ENCODE measurements around the gene IQGAP2.

The IQGAP2 gene

DNA sequence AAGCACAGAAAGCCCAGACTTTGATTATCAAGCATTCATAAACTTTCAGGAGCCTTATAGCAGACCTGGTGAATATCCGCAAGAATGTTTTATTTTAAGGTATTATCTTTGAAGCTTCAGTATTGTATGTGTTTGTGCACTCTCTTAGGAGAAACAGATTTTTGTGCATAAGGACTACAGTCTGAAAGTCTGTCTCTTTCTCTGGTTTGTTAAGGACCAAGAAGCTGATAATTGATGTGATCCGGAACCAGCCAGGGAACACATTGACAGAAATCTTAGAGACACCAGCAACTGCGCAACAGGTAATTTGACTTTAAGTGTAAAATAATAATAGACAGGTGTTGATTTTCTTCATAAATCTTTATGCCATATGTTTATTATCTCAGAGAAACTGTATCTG lies 290.1 kb downstream of the IQGAP2 start:
- Histone ChIP-seq H3K27me3 (replicated peaks) (no peaks in the 10 kb centered on the region), H3K4me3 (ENCODE audit: low read depth, low read length) (no peak overlapping the region), H3K27ac (no peak overlapping the region), H3K36me3 (replicated peaks) (no peaks in the 10 kb centered on the region)
- DNase-seq: no peak
- in situ Hi-C loops (cut with HindIII; ENCODE audit: low pct_ligation_motif_present, low sequenced_read_pairs): no loop called here
- TF ChIP-seq, protein P1, sequence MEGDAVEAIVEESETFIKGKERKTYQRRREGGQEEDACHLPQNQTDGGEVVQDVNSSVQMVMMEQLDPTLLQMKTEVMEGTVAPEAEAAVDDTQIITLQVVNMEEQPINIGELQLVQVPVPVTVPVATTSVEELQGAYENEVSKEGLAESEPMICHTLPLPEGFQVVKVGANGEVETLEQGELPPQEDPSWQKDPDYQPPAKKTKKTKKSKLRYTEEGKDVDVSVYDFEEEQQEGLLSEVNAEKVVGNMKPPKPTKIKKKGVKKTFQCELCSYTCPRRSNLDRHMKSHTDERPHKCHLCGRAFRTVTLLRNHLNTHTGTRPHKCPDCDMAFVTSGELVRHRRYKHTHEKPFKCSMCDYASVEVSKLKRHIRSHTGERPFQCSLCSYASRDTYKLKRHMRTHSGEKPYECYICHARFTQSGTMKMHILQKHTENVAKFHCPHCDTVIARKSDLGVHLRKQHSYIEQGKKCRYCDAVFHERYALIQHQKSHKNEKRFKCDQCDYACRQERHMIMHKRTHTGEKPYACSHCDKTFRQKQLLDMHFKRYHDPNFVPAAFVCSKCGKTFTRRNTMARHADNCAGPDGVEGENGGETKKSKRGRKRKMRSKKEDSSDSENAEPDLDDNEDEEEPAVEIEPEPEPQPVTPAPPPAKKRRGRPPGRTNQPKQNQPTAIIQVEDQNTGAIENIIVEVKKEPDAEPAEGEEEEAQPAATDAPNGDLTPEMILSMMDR (IDR thresholded peaks at IDR 0.05; ENCODE audit: low read depth, low read length, missing control alignments): no peak

DNA sequence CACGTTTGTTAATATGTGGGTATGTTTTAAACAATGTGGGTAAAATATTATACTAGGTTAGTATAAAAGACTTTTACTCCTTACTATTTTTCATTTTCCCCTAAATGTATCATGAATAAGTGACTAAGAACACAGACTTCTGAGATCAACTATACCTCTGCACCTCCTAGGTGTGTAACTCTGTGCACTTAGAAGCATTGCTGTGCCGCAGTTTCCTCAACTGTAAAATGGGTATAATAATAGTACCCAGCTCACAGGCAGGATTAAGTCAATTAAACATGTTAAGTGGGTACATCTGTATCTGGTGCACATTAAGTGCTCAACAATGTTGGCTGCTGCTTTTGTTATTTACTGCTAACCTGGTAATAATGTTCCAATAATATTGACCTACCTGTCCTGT lies 291.2 kb downstream of the IQGAP2 start:
- H3K27me3 ChIP-seq (replicated peaks): no peaks in the 10 kb centered on the region
- TF ChIP-seq, protein P1 (IDR thresholded peaks at IDR 0.05; ENCODE audit: low read depth, low read length, missing control alignments): no peak
- H3K36me3 ChIP-seq (replicated peaks): no peaks in the 10 kb centered on the region
- in situ Hi-C loops (cut with HindIII; ENCODE audit: low pct_ligation_motif_present, low sequenced_read_pairs): no loop called here
- no peak overlapping the region for H3K4me3 ChIP-seq (ENCODE audit: low read depth, low read length)
- H3K27ac ChIP-seq: no peak overlapping the region
- DNase-seq: no peak

- H3K27ac ChIP-seq: no peak overlapping the region
- H3K27me3 ChIP-seq (replicated peaks): no peaks in the 10 kb centered on the region
- no peak for DNase-seq
- in situ Hi-C loops (cut with HindIII; ENCODE audit: low pct_ligation_motif_present, low sequenced_read_pairs): no loop called here
- TF ChIP-seq, protein P1 (IDR thresholded peaks at IDR 0.05; ENCODE audit: low read depth, low read length, missing control alignments): no peak
- H3K36me3 ChIP-seq (replicated peaks): no peaks in the 10 kb centered on the region
- no peak overlapping the region for H3K4me3 ChIP-seq (ENCODE audit: low read depth, low read length)
These were observed 292.3 kb downstream of the IQGAP2 start for GRCh38 chr5:76695346-76695745.

- no peak overlapping the region for H3K4me3 ChIP-seq (ENCODE audit: low read depth, low read length)
- in situ Hi-C loops (cut with HindIII; ENCODE audit: low pct_ligation_motif_present, low sequenced_read_pairs): no loop called here
- TF ChIP-seq, protein P1 (IDR thresholded peaks at IDR 0.05; ENCODE audit: low read depth, low read length, missing control alignments): no peak
- no peaks in the 10 kb centered on the region for H3K27me3 ChIP-seq (replicated peaks)
- no peak overlapping the region for H3K27ac ChIP-seq
- no peaks in the 10 kb centered on the region for H3K36me3 ChIP-seq (replicated peaks)
- no peak for DNase-seq
These were observed 293.2 kb downstream of the IQGAP2 start for GRCh38 chr5:76696251-76696650.

GRCh38 chr5:76697670-76698069 lies 294.6 kb downstream of the IQGAP2 start:
- Histone ChIP-seq H3K36me3 (replicated peaks) (no peaks in the 10 kb centered on the region), H3K27me3 (replicated peaks) (no peaks in the 10 kb centered on the region), H3K27ac (no peak overlapping the region), H3K4me3 (ENCODE audit: low read depth, low read length) (no peak overlapping the region)
- in situ Hi-C loops (cut with HindIII; ENCODE audit: low pct_ligation_motif_present, low sequenced_read_pairs): no loop called here
- TF ChIP-seq, protein P1 (IDR thresholded peaks at IDR 0.05; ENCODE audit: low read depth, low read length, missing control alignments): no peak
- no peak for DNase-seq

DNA sequence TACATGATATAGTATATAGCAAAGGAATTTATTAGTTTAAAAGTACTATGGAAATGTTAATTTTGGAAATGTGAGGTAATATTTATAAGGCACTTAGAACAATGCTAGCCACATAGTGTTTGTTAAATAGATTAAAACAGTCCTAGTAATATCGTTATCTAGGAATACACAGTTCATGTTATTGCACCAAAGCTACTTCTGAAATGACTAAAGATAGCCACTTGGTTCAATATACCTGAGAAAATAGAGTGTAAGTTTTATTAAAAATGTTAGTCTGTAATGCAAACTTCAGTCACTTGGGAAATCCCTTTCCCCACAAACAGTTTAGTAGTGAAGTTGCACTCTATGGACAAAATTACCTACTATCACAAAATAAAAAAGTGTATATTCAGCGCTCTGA lies 297.5 kb downstream of the IQGAP2 start:
- H3K4me3 ChIP-seq (ENCODE audit: low read depth, low read length): no peak overlapping the region
- in situ Hi-C loops (cut with HindIII; ENCODE audit: low pct_ligation_motif_present, low sequenced_read_pairs): no loop called here
- TF ChIP-seq, protein P1 (IDR thresholded peaks at IDR 0.05; ENCODE audit: low read depth, low read length, missing control alignments): no peak
- H3K36me3 ChIP-seq (replicated peaks): no peaks in the 10 kb centered on the region
- no peak for DNase-seq
- H3K27ac ChIP-seq: no peak overlapping the region
- H3K27me3 ChIP-seq (replicated peaks): no peaks in the 10 kb centered on the region

Data from brain microvascular endothelial cell (primary cell).